Left colon (tissue), 2 donors: ENCODE data around the gene ZMAT5. TPM values are rescaled to one million over a fixed set of nuclear protein-coding genes. Genes with fewer than 3 reads are reported as not detected.

Experiments used
- ATAC-seq: fragments of 200-7000 bp; cut with Tn5 transposase; one replicate; pipeline ENCODE4 v1.9.1; 2020; ENCODE audit warnings: mild to moderate bottlenecking, moderate library complexity
- DNase-seq, 2 donors: peaks; one replicate each; pipeline ENCODE4 v3.0.0-alpha.2; 2020
- intact Hi-C, 2 donors: fragments of 100-400 bp; cut with DNase I in 1 of 2; cut with micrococcal nuclease in 1 of 2; formaldehyde crosslinking; loops; one replicate each; pipeline versions ENCODE4 v1.11.2 to v1.14.0; 2022; cut with DNase I, micrococcal nuclease
- long read RNA-seq: library from polyadenylated mRNA; unstranded; transcript quantifications from one replicate; pipeline ENCODE4 v2.0.0, GENCODE V29; 2021
- total RNA-seq, 2 donors: library from RNA; stranded (reverse); fragmentation: NEBNext Ultra II Directional; extraction: Animal tissue kit (Norgen Biotek cat#: 25700); gene quantifications; one replicate each; pipeline ENCODE4 v1.2.1, GENCODE V29; 2021
- donor health status: DM: no; HTN: no; CAD: no.
- donor health status: DM: yes; HTN: yes; CAD: no.

ZMAT5 gene, protein sequence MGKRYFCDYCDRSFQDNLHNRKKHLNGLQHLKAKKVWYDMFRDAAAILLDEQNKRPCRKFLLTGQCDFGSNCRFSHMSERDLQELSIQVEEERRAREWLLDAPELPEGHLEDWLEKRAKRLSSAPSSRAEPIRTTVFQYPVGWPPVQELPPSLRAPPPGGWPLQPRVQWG
- total RNA-seq: 10 to 100 TPM; 12.7 TPM
- long read RNA-seq, transcript ZMAT5-201 (6 exons, 899 nt): major isoform, 6 of 10 reads
- long read RNA-seq, partial matches to known transcripts: 2 of 10 reads
- long read RNA-seq, other reads (novel, unspliced or antisense): 2 of 10 reads

DNA sequence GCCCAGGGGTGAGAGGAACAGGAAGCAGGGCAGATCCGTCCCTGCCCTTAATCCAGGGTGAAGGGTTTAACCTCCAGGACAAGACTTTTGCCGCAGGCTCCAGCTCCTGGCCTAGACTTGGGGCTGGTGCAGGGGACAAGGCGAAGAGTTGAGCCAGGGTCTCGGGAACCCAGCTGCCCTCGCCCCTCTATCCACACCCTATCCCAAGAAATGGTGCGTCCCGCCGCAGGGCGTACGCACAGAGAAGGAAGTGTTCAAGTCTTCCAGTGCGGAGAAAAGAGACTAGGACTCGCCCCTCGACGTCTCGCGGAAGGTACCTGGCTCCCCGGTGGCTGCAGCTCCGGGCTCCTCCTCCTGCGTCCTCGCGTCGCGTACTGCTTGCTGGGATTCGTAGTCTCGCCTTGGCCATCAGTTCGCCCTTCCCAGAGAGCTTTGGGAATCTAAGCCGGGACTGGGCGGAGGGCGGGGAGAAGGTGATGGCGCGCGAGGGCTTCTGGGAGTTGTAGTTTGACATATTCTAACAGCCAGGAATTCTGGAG lies at the start of gene ZMAT5:
TSS of gene ZMAT5 (minus strand) at position 376 of the 539 bp plus-strand sequence. CDS start 18,463 bp downstream, outside the sequence.
- peak; percentile 95 to 98 for DNase-seq
- intact Hi-C loops: no loop called here
- ATAC-seq: peak; percentile 94

DNA sequence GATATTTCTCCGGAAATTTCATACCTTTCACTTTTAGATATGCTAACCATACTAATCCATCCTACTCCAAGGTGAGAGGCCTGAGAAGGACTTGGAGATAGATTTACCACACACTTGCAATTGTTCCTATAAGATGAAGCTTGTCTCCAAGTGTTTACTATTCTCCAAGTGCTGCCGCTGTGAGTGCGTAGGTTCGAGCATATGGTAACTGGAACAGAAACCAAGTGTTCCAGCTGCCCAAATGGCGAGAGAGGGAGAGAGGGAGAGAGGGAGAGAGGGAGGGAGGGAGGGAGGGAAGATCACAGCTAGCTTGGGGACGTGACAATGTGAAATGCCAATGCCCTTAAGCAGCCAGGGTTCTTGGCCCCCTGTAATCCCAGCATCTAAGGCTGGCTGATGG lies 49.7 kb upstream of the ZMAT5 start:
- ATAC-seq: no peak
- DNase-seq: no peak
- intact Hi-C loops: no loop called here

DNA sequence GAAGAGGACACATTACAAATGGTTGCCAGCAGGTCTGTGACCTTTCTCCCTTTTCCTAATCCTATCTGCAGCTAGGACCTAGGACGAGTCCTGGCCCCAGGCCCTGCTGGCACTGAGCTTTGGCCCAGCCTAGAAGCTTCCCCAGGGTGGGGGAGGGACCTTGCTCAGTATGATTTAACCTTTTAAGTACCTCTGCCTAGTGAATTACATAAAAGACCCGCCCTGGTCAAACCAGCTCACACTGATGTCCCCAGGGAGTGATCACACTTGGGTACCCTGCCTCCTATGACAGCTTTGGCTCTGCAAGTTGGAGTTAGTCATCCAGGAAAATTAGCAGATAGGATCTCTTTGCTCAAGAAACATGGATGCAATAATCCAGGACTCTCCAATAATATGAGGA lies 49.3 kb upstream of the ZMAT5 start:
- ATAC-seq (no peak), DNase-seq (peak in 1 of 2 donors; percentile 23)
- intact Hi-C loops: no loop called here

DNA sequence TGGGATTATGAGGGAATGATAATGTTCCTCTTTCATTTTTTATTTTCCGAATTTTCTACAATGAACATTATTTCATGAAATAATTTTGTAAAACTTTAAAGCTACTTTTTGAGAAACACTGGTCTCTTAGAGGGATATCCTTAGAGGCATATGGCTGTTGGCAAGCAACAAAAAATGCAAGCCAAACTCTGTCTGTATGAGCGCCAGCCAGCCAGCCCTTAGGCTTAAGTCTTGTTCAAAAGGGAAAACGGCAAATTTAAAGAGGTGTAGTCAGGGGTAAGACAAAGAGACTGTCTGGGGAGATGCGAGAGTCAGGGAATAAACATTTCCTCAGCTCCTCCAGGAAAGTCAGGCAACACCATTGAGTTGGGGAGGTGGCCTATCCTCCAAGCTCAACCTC lies 48.8 kb upstream of the ZMAT5 start:
- no peak for DNase-seq
- no peak for ATAC-seq
- intact Hi-C loops: no loop called here

DNA sequence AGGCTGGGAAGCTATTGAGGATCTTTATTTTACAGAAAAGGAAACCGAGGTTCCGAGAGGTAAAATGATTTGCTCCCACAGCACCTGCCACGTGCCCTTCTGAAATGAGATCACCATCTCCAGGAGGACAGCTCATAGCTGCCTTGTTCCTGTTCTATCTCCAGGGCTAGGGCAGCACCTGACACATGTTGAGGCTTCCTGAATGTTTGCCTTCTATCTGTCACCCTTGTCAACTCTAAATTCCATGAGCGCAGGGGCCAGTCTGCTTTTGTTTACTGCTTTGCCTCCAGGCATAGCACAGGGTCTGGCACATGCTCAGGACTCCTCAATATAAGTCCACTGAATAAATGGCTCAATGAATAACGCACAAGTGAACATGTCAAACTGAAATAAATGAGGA lies 47.2 kb upstream of the ZMAT5 start:
- ATAC-seq (no peak), DNase-seq (no peak)
- intact Hi-C loops: no loop called here

DNA sequence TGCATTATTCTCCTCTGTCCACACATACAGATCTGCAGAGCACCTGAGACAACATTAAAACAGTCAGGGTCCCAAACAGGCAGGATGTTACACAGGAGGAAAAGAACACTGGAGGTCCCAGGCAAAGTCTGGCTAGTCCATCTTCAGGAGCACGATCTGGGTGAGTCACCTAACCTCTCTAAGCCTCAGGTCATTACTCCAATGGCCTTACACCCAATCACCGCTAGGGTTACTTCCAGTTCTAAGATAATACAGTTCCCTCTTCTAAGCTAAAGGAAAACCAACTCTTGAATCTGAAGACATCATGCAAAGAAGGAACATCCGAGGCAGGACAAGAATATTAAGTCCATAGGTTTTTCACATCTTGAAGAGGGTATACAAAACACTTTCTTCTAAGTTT lies 46.8 kb upstream of the ZMAT5 start:
- intact Hi-C loops: no loop called here
- ATAC-seq (no peak), DNase-seq (no peak)

DNA sequence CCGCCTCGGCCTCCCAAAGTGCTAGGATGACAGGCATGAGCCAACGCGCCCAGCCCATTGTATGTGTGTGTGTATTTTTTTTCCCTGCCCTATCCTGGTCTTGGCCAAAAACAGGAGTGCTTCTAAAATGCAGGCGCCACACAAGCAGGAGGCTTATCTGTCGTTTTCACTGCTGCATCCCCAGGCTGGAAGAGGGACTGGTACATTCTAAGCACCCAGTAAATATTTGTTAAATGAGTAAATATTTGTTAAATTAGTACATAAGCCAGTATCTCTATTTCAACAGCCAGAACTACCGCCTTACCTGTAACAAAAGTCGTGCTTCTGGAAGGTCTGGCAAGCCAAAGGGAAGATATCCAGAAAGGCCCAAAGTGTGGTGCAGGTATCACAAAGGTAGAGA lies 46.3 kb upstream of the ZMAT5 start:
- DNase-seq (no peak), ATAC-seq (no peak)
- intact Hi-C loops: no loop called here

DNA sequence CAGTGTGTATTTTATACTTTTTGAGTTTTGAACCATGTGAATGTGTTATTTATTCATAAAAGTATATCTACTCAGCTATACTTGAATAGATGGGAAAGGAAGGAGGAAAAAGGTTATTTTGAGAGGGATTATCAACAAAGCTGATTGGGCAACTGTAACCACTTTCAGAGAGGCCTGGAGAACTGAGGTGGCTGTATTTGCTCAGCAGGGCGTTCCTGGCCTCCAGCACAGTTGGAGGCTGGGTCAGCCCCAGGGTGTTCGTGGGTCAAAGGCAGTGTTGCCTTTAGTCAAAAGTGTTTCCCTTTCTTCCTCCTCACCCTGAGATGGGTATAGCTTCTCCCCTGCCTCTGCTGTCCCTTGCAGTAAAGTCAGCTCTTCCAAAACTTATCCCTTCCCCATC lies 44.6 kb upstream of the ZMAT5 start:
- peak; percentile 63 to 71 for DNase-seq
- ATAC-seq: peak; percentile 95
- intact Hi-C loops: no loop called here

DNA sequence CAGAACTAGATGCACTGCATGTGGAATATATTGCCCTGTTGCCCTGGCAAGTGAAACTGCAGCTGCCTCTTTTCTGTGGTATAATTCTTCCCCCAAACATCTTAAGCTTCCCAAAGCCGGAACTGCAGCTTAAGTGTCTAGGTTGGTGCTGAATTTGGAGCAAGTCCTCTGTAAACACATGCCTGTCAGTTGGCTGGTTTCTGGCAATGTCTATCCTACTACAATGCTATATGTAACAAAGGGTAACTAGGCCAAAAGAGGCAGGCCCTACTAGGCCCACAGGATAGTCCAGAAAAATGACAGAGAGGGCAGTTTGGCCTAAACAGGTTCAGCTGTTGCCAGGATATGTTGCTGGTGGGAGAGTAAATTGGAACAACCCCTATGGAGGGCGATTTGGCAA lies 43.4 kb upstream of the ZMAT5 start:
- no peak for ATAC-seq
- intact Hi-C loops: no loop called here
- no peak for DNase-seq

DNA sequence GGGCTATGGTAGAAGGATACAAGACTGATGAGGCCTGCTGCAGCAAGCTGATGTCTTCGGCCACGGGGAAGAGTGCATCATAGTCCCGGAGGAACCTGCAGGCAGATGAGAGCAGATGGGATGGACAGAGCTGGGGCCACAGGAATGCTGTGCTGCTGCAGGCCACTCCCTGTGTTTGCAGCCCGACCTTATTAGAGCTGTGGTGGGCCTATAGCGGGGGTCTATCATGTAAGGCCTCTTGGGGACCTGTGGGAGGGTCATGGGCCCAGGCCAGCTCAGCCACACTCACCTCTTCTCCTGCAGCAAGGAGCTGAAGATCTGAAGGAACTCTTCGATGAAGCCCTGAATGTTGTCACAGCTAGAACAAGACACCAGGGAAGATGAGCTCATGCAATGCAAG lies 39.4 kb upstream of the ZMAT5 start:
- DNase-seq (no peak), ATAC-seq (no peak)
- intact Hi-C loops: no loop called here

DNA sequence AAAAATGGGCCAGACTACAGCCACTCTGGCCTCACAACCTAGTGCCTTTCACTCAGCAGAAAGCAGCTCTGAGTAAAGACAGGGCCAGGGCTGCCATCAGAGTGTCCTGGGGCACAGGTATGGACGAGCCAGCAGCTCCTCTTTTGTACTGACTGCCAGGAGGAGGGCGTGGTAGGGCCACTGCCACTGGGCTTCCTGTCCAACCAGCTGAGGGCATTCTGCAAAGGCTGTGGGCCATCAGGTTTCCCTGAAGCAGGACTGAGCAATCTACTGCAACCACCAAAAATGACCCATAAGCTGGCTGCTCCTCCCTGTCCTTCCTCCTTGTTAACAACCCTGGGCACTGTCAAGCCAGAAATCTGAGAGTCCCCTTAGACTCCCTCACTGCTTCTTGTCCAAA lies 38.2 kb upstream of the ZMAT5 start:
- ATAC-seq (no peak), DNase-seq (no peak)

DNA sequence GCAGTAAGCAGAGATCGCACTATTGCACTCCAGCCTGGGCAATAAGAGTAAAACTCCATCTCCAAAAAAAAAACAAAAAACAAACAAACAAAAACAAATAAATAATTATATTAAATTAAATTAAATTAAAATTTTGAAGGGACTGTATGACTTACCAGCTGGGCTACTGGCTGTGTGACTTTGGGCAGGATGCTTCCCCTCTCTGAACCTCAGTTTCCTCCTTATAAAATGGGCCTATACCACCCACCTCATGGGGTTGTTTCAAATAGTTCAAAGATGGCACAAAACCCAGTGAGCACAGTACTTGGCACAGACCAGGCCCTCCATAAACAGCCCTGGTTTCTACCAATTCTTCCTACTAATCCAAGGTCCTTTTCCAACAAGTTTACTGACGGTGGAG lies 36.4 kb upstream of the ZMAT5 start:
- DNase-seq (no peak), ATAC-seq (no peak)
- intact Hi-C loops: no loop called here

More for the DNA sequence above, 38.2 kb upstream of the ZMAT5 start:
- intact Hi-C loops: no loop called here

DNA sequence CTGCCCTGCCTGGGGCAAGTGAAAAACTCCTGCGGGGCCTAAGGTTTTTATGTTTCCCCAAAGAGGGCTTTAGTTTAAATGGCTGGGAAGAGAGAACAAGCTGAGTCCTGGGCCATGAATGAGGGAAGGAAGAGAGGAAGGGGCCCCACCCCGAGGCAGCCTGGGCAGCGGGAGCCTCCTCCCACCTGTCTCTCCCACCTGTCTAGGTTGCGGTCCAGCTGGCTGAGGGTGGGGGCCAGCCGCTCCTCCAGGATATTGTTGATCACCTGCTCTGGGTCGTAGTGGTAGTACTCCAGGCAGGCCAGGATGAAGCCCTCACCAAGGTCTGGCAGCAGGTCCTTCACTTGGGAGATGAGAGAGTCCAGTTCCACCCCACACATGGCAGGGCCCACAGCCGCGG lies 35.0 kb upstream of the ZMAT5 start:
- no peak for ATAC-seq
- DNase-seq: no peak
- intact Hi-C loops: no loop called here

DNA sequence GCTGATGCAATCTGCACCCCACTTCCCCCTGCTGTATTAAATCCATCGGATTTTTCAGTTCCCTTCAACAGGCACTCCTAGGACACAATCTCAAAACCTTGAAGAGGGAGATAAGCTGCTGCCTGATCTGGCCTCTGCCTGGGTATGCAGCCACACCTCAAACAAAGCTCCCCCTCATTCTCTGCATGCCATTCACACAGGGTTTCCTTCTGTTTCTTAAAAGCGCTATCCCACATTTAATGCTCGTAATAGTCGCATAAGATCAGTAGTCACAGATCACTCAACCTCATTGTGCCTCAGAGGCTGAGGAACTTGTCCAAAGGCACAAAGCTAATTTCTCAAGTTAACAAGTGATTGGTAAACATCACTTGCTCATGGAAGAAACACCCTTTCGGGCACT lies 34.3 kb upstream of the ZMAT5 start:
- ATAC-seq (no peak), DNase-seq (no peak)
- intact Hi-C loops: no loop called here

DNA sequence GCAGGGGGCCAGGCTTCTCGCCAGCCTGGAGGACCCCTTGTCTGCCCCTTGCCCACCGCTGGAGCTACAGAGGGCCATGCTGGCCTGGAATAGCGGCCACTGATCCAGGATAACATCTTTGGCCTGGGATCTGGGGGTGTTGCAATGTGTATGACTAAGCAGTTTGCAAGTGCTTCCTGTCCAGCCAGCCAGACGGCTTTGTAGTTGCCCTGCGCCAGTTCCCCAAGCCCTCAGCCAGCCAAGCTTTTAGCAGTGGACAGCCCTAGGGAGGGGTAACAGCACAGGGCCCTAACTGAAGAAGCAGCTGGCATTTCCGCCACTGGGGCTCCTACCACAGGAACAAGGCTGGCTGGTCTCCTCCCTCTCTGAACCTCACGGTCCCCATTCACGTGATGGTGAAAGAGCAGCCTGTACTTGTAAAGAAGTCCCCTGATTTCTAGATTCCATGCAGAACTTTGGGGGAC lies 32.4 kb upstream of the ZMAT5 start:
- peak; percentile 66 for ATAC-seq
- intact Hi-C loops: no loop called here
- peak; percentile 57 to 79 for DNase-seq

DNA sequence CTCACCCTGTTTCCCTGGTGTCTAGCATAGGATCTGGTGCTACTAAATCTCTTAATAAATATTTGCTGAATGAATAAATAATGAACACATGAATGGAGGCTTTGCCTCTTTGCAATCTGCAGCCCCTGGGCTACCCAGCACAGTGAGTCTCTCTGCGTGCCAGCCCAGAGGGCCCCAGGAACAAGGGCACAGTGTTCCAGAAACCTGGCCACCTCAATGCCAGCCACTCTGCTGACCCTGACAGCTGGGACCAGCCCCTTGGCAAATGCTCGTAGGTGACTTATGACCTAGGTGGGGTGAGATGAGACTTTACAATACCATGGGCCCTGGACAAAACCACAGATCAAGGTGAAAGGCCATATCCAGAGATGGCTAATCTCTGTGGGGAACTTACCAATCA lies 32.0 kb upstream of the ZMAT5 start:
- intact Hi-C loops: no loop called here
- ATAC-seq: no peak
- no peak for DNase-seq

DNA sequence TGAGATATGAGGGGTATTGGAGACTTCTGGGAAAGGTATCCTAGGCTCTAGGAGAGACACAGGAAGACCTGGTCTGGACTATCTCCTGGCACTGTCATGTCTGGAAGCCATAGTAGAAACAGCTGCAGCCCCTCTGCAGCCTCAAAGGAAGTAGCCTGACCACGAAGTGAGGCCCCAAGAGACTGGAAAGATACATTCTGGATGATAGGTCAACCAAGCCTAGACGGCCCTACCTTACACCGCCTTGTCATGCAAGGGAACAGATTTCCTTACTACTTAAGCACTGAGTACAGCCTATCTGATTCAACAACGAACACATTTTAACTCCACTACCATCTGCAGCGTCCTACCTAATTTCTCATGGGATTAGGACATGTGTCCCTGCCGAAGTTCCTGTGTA lies 31.5 kb upstream of the ZMAT5 start:
- ATAC-seq (no peak), DNase-seq (no peak)
- intact Hi-C loops: no loop called here

DNA sequence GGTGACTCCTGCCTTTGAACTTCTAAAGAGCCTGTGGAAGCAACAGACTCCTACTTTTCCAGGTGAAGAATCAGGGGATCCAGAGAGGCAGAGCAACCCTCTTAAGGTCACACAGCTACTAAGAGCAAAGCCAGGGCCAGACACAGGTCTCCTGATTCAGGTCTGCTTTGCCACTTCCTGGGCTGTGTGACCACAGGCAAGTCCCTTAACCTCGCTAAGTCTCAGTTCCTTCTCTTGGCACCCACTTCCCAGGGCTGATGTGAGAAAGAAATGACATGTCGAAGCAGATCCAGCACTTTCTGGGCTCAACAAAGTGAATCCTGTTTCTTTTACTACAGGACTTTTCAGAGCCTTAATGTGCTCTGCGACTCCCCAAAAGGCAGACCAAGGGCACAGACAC lies 30.5 kb upstream of the ZMAT5 start:
- no peak for DNase-seq
- intact Hi-C loops: no loop called here
- ATAC-seq: no peak

DNA sequence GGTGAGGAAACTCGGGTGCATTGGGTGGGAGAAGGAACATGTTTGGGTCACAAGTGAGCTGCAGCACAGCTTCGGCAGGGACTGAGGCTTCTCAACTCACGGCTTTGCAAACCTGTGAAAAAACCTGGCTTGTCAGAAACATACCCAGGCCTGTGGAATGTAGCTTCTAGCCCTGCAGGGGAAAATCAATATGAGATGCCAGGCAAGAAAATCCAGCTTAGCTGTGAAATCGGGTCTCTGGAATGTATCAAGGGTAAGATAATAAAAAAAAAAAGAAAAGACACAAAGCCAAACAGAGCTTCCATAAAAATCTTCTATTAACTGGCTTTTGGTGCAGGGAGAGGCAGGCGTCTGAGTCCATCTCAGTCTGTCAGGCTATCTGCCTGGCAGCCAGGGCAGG lies 28.9 kb upstream of the ZMAT5 start:
- DNase-seq (no peak), ATAC-seq (no peak)
- intact Hi-C loops: no loop called here

DNA sequence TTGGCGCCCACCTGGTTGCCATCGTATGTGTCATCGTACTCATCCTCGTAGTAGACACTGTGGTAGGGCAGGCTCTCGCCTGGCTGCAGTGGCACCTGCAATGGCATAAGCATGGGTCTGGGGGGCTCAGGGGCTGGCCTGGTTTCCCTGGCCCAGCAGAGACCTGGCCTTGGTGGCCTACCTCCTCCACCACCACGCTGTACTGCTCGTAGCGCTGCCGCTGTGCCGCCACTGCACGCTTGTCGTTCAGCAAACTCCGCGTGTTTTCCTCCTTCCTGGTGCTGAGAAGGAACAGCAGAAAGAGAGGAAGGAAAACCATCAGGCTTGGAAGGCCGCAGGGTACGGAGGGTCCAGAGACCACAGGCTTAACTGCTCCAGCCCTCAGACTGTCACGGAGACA lies 26.6 kb upstream of the ZMAT5 start:
- DNase-seq (no peak), ATAC-seq (no peak)
- intact Hi-C loops: no loop called here

DNA sequence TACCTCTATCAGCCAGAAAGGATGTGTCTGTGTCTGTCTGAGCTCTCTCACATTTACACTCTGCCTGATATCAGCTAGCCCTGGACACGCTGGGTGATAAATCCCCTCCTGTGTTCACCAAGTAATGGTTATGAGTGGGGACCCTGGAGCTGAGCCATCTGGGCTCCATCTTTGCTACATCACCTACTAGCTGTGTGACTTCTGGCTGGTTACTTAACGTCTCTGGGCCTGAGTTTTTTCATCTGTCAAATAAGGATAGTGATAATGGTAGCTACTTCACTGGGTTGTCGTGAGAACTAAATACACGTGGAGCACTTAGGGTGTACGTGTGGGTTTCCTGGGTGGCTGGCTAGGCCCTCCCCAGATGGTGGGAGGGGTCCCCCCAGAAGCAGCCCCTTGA lies 23.3 kb upstream of the ZMAT5 start:
- intact Hi-C loops: no loop called here

More for the DNA sequence above, 23.3 kb upstream of the ZMAT5 start:
- ATAC-seq (no peak), DNase-seq (no peak)
